ENCODE results near the gene TATDN2.

The TATDN2 gene

GRCh38 chr3:10315101-10315500 lies 66.8 kb downstream of the TATDN2 start:
- ATAC-seq: no peak
- TF ChIP-seq CSRNP3 (CRISPR knock-in tag; IDR thresholded peaks at IDR 0.05) (no peak), ARNTL (CRISPR knock-in tag; IDR thresholded peaks at IDR 0.05; ENCODE audit: borderline replicate concordance, low read depth) (no peak), ESRRG (CRISPR knock-in tag; IDR thresholded peaks at IDR 0.05) (no peak), RARB (CRISPR knock-in tag; IDR thresholded peaks at IDR 0.05) (no peak), CREB5 (CRISPR knock-in tag; IDR thresholded peaks at IDR 0.05; ENCODE audit: low read depth) (no peak), ISL1 (CRISPR knock-in tag; IDR thresholded peaks at IDR 0.05) (no peak), GLIS3 (CRISPR knock-in tag; IDR thresholded peaks at IDR 0.05) (no peak), ZFP3 (CRISPR knock-in tag; IDR thresholded peaks at IDR 0.05) (no peak), TCF4 (CRISPR knock-in tag; IDR thresholded peaks at IDR 0.05; ENCODE audit: borderline replicate concordance) (no peak), CSDC2 (CRISPR knock-in tag; IDR thresholded peaks at IDR 0.05) (no peak), ZNF8 (CRISPR knock-in tag; IDR thresholded peaks at IDR 0.05) (no peak), POU6F1 (CRISPR knock-in tag; IDR thresholded peaks at IDR 0.05; ENCODE audit: borderline replicate concordance, low read depth) (no peak), SNAI2 (CRISPR knock-in tag; IDR thresholded peaks at IDR 0.05) (no peak), OSR1 (CRISPR knock-in tag; IDR thresholded peaks at IDR 0.05) (no peak), ZNF70 (CRISPR knock-in tag; IDR thresholded peaks at IDR 0.05) (no peak), ZNF565 (CRISPR knock-in tag; conservative IDR thresholded peaks at IDR 0.05; ENCODE audit: low read depth) (no peak)

GRCh38 chr3:10315771-10316344 lies 67.6 kb downstream of the TATDN2 start:
- TF ChIP-seq RARB (CRISPR knock-in tag; IDR thresholded peaks at IDR 0.05) (no peak), ZFP3 (CRISPR knock-in tag; IDR thresholded peaks at IDR 0.05) (no peak), TSHZ2 (CRISPR knock-in tag; IDR thresholded peaks at IDR 0.05) (no peak), OSR1 (CRISPR knock-in tag; IDR thresholded peaks at IDR 0.05) (no peak), BACH2 (CRISPR knock-in tag; IDR thresholded peaks at IDR 0.05; ENCODE audit: borderline replicate concordance) (no peak), ZFP30 (CRISPR knock-in tag; IDR thresholded peaks at IDR 0.05) (no peak), ISL1 (CRISPR knock-in tag; IDR thresholded peaks at IDR 0.05) (no peak), ZNF565 (CRISPR knock-in tag; conservative IDR thresholded peaks at IDR 0.05; ENCODE audit: low read depth) (no peak), CREB5 (CRISPR knock-in tag; IDR thresholded peaks at IDR 0.05; ENCODE audit: low read depth) (no peak), ZNF70 (CRISPR knock-in tag; IDR thresholded peaks at IDR 0.05) (no peak), PPARA (CRISPR knock-in tag; IDR thresholded peaks at IDR 0.05; ENCODE audit: borderline replicate concordance) (no peak), PATZ1 (CRISPR knock-in tag; IDR thresholded peaks at IDR 0.05; ENCODE audit: borderline replicate concordance) (no peak), SNAI2 (CRISPR knock-in tag; IDR thresholded peaks at IDR 0.05) (no peak), ARNTL (CRISPR knock-in tag; IDR thresholded peaks at IDR 0.05; ENCODE audit: borderline replicate concordance, low read depth) (no peak), TOX (CRISPR knock-in tag; IDR thresholded peaks at IDR 0.05; ENCODE audit: borderline replicate concordance) (no peak), GLIS3 (CRISPR knock-in tag; IDR thresholded peaks at IDR 0.05) (no peak), ZC3H10 (CRISPR knock-in tag; IDR thresholded peaks at IDR 0.05) (no peak)
- no peak for ATAC-seq

Data from SK-N-SH treated with all-trans-retinoic acid at 6 μM for 48 hours (cell line).